ENCODE measurements around the gene MTUS2.

DNA sequence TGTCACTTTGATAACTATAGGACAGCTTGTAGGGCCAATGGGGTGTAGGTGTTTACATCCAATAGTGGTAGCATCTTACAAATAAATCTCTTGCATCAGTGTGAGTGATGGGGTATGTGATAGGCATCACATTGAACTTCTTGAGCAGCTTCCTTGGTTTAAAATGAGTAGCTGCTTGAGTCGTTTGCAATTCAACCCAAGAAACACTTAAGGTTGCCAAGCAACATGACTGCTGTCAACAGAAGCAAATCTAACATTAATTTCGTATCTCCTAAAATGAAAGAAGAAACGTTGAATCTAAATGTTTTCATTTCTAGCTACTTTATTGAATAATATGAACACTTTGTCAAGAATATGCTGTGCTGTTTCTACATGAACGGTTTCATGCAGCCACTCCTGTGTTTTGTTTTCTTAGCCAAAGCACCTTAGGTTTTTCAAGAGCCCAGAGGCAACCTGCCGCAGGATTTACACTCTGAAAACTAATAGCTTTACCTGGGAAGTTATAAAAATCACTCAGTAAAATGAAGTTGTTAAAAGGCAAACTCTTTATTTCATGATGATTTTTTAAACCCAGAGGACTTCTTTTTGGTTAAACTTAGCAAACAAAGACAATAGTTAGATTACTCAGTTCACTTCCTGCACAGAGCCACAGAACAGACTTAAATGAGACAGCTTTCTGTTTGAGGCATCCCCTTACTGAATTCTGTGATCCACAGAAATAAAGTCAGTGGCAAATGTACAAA is 305.2 kb downstream of the MTUS2 start:
- TF ChIP-seq, protein P1, sequence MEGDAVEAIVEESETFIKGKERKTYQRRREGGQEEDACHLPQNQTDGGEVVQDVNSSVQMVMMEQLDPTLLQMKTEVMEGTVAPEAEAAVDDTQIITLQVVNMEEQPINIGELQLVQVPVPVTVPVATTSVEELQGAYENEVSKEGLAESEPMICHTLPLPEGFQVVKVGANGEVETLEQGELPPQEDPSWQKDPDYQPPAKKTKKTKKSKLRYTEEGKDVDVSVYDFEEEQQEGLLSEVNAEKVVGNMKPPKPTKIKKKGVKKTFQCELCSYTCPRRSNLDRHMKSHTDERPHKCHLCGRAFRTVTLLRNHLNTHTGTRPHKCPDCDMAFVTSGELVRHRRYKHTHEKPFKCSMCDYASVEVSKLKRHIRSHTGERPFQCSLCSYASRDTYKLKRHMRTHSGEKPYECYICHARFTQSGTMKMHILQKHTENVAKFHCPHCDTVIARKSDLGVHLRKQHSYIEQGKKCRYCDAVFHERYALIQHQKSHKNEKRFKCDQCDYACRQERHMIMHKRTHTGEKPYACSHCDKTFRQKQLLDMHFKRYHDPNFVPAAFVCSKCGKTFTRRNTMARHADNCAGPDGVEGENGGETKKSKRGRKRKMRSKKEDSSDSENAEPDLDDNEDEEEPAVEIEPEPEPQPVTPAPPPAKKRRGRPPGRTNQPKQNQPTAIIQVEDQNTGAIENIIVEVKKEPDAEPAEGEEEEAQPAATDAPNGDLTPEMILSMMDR (IDR thresholded peaks at IDR 0.05; ENCODE audit: low read depth, low read length, poor library complexity, severe bottlenecking) = no peak
- TF ChIP-seq EZH2phosphoT487 (IDR thresholded peaks at IDR 0.05; ENCODE audit: borderline replicate concordance, low read length) = no peak

Measured in DOHH2 (cell line).